Neutrophil (primary cell): ENCODE data around the gene KDM4B.

Source experiments
- H3K27ac ChIP-seq: fragments of 200-600 bp; sonication (generic); 2 replicates; pipeline ENCODE4 v1.5.1; 2016; ENCODE audit warnings: mild to moderate bottlenecking, moderate library complexity
- H3K27me3 ChIP-seq: fragments of 200-600 bp; sonication (generic); 2 replicates; pipeline ENCODE4 v1.6.0; 2016; ENCODE audit warnings: mild to moderate bottlenecking
- H3K36me3 ChIP-seq: fragments of 200-600 bp; sonication (generic); 2 replicates; pipeline ENCODE4 v1.5.1; 2017
- H3K4me1 ChIP-seq, 2 experiments: fragments of 200-600 bp in 1 of 2; sonication (generic) in 1 of 2; 1 replicate in 1 of 2; 2 replicates in 1 of 2; pipeline versions ENCODE4 v1.5.1 to v1.6.1; 2013 to 2016; ENCODE audit warnings: low read depth in 1 of 2, low read length in 1 of 2, mild to moderate bottlenecking in 1 of 2, moderate library complexity in 1 of 2; ENCODE audit not compliant: control insufficient read depth in 1 of 2, insufficient read depth in 1 of 2
- H3K4me3 ChIP-seq, 2 experiments: fragments of 200-600 bp in 1 of 2; sonication (generic) in 1 of 2; 1 replicate in 1 of 2; 2 replicates in 1 of 2; pipeline ENCODE4 v1.5.1; 2013 to 2016; ENCODE audit warnings: low read depth in 1 of 2, low read length in 1 of 2, mild to moderate bottlenecking in 1 of 2, moderate library complexity in 1 of 2
- H3K9me3 ChIP-seq: fragments of 200-600 bp; sonication (generic); 2 replicates; pipeline ENCODE4 v1.5.1; 2016
- CTCF ChIP-seq: fragments of 200-600 bp; sonication (generic); IDR thresholded peaks from 2 replicates; pipeline ENCODE4 v1.5.1; 2016; ENCODE audit warnings: antibody characterized with exemption

The KDM4B gene

DNA sequence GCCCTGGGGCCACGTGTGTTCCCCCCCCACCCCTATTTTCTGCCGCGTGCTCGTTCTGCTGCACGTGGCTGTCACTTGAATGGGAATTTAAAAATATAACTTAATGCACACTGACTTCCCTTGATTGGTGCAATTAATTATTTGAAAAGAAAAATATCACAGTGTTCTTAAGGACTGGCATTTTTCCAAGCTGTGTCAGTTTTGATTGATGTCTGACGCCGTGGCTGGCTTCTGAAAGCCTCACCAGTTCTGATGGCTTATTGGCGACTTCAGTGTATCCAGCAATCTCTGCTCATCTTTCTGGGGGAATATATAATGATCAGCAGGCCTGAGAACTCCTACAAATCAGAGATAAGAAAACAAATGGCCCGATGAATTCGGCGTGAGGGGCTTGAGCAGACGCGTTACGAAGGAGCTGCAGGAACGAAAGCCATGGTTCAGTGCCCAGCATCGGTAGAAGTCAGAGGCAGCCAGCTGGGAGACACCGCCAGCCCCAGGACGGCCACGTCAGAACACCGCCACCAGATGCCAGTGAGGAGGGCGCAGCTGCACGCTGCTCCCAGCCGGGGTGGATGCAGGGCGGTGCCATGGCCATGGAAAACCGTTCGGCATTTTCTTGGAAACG, 111.2 kb downstream of the KDM4B start:
- peaks cover 94% of the 10 kb centered on the region for H3K36me3 ChIP-seq
- TF ChIP-seq CTCF: no peak

DNA sequence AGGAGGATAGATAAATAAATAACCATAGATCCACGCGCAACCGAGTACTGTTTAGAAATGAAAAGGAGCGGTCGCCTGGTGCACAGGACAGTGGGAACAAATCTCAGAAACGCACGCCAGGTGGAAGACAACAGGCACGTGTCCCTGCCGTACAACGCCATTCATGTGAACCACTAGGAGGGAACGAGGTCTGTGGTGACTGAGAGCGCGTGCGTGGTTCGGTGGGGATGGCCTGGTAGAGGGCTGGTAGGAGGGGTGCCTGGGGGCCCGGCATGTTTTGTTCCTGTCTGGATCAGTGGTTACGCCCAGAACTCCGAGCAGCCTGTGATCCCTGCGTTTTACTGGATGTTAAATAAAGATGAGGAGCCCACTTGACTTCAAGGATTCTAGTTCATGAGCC, 111.9 kb downstream of the KDM4B start:
- Histone ChIP-seq H3K36me3 (peaks cover 94% of the 10 kb centered on the region), H3K27me3 (no peaks in the 10 kb centered on the region), H3K4me3 (no peak overlapping the region), H3K4me1 (no peaks in the 10 kb centered on the region), H3K9me3 (no peaks in the 10 kb centered on the region), H3K27ac (no peak overlapping the region)
- no peak for TF ChIP-seq CTCF

More for the DNA sequence above, 111.2 kb downstream of the KDM4B start:
- no peaks in the 10 kb centered on the region for H3K9me3 ChIP-seq
- H3K4me1 ChIP-seq: no peaks in the 10 kb centered on the region
- H3K27me3 ChIP-seq: no peaks in the 10 kb centered on the region
- H3K4me3 ChIP-seq: no peak overlapping the region
- no peak overlapping the region for H3K27ac ChIP-seq

DNA sequence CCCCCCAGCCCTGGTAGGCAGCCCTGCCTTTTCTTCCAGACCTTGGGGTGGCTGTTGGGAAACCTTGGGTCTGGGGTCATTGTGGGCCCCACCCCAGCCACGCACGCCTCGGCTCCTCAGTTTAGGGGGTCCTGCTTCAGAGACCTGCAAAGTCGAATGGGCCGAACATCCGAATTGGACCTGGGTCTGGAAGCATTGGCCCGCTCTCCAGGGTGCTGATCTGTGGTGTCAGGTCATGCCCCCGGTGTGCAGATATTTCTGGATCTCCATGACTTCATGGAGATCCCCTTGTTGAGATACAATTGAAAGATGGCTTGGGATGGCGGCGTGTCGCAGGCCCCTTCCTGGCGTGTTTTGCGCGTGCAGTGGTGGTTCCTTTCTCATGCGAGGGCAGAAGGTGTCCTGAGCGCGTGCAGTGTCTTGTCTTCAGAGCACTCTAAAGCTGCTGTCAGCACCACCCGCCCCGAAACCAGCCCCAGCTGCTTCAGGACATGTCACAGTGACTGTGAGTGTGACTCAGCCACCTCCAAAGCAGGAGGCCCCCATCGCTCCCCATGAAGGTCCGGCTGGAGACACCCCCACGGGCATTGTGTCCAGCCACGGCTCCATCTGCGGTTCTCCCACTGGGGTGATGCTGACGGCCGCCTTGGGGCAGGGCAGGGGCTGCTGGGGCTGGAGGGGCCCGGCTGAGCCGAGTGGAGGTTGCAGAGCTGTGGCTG, 112.7 kb downstream of the KDM4B start:
- no peak overlapping the region for H3K4me3 ChIP-seq
- TF ChIP-seq CTCF: no peak
- H3K27ac ChIP-seq: no peak overlapping the region
- no peaks in the 10 kb centered on the region for H3K9me3 ChIP-seq
- no peaks in the 10 kb centered on the region for H3K27me3 ChIP-seq
- peaks cover 96% of the 10 kb centered on the region for H3K36me3 ChIP-seq
- H3K4me1 ChIP-seq: no peaks in the 10 kb centered on the region

- Histone ChIP-seq H3K9me3 (no peaks in the 10 kb centered on the region), H3K4me1 (no peaks in the 10 kb centered on the region), H3K27ac (no peak overlapping the region), H3K36me3 (peaks cover 96% of the 10 kb centered on the region), H3K4me3 (no peak overlapping the region), H3K27me3 (no peaks in the 10 kb centered on the region)
- no peak for TF ChIP-seq CTCF
Observed at GRCh38 chr19:5083547-5083965, 114.6 kb downstream of the KDM4B start.

- H3K4me3 ChIP-seq: no peak overlapping the region
- H3K27me3 ChIP-seq: no peaks in the 10 kb centered on the region
- H3K36me3 ChIP-seq: peaks cover 91% of the 10 kb centered on the region
- no peak overlapping the region for H3K27ac ChIP-seq
- no peaks in the 10 kb centered on the region for H3K4me1 ChIP-seq
- H3K9me3 ChIP-seq: no peaks in the 10 kb centered on the region
- no peak for TF ChIP-seq CTCF
Observed at GRCh38 chr19:5085566-5085965, 116.7 kb downstream of the KDM4B start.
